ENCODE data around the gene TBPL1.

DNA sequence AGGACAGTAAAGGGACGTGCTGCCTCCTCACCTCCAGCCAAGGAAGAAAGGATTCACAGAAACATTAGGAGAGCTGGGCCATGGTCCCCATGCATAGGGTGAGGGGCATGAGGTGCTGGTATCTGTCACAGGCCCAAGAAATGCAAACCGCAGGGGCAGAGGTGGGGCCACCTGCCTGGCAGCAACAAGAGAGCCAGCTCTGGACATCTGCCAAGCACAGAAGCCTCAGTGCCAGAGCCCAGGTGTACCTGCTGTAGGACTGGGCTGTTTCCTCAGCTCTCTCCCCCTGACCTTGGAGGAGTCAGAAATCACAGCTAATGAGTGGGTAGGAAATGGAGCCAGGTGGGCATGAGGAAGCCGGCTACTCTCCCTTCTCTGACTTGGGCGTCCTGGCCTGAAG, 54.1 kb downstream of the TBPL1 start:
- TF ChIP-seq CTCF (optimal IDR thresholded peaks at IDR 0.05 in 1 of 3, IDR thresholded peaks at IDR 0.05 in 1 of 3, conservative IDR thresholded peaks at IDR 0.05 in 1 of 3; ENCODE audit: extremely low read depth in 1 of 3, insufficient read depth in 2 of 3, low read length in 3 of 3), result no peak
- no peak for TF ChIP-seq EZH2 (IDR thresholded peaks at IDR 0.05; ENCODE audit: low read length)
